CD8-positive, alpha-beta memory T cell (primary cell): Measurements from ENCODE around the gene ZNF705A. TPM values are rescaled to one million over a fixed set of nuclear protein-coding genes. Genes with fewer than 3 reads are reported as not detected.
A peak's percentile ranks its signal among the peaks of the same experiment; 100 is the strongest.
"Not testable (repeated sequence)": the region's sequence is repeated elsewhere in the genome, so short reads cannot be mapped to it uniquely, and the experiment has no call there.

Source experiments
- CTCF ChIA-PET: fragments of 350-600 bp; sonication (Branson Sonifier 250); formaldehyde crosslinking; loops from one replicate; lab custom pipeline; 2021; ENCODE audit warnings: antibody characterized with exemption; lab: Charles Lee
- POLR2A ChIA-PET: fragments of 350-600 bp; sonication (Branson Sonifier 250); formaldehyde crosslinking; loops from one replicate; lab custom pipeline; 2021; ENCODE audit warnings: antibody characterized with exemption; lab: Charles Lee
- DNase-seq, 5 donors: peaks; one replicate each; pipeline versions ENCODE4 v3.0.0 to v3.0.0-alpha.2; 2020 to 2022; ENCODE audit warnings: mixed read lengths in 1 of 5
- H3K27ac ChIP-seq: one replicate; pipeline ENCODE4 v1.7.0; 2013; ENCODE audit warnings: low read depth, mild to moderate bottlenecking, low read length, moderate library complexity
- H3K27me3 ChIP-seq: 2 replicates; pipeline ENCODE4 v1.7.0; 2013; ENCODE audit warnings: low read length, mild to moderate bottlenecking; ENCODE audit not compliant: insufficient read depth, poor library complexity, severe bottlenecking
- H3K36me3 ChIP-seq: 2 replicates; pipeline ENCODE4 v1.7.0; 2013; ENCODE audit warnings: mild to moderate bottlenecking, low read length, moderate library complexity; ENCODE audit not compliant: insufficient read depth
- H3K4me1 ChIP-seq: 2 replicates; pipeline ENCODE4 v1.7.0; 2013; ENCODE audit warnings: mild to moderate bottlenecking, low read length, moderate library complexity; ENCODE audit not compliant: insufficient read depth
- H3K4me3 ChIP-seq: 2 replicates; pipeline ENCODE4 v1.7.0; 2013; ENCODE audit warnings: mild to moderate bottlenecking, low read length
- H3K9me3 ChIP-seq: 2 replicates; pipeline ENCODE4 v1.7.0; 2013; ENCODE audit warnings: mild to moderate bottlenecking, low read length
- H3K27ac Mint-ChIP-seq, 8 donors: one replicate each; pipeline ENCODE4 v1.8.0; 2020 to 2021; ENCODE audit warnings: mixed read lengths in 8 of 8, mild to moderate bottlenecking in 6 of 8, inconsistent platforms in 3 of 8, moderate library complexity in 3 of 8
- H3K27me3 Mint-ChIP-seq, 2 donors: one replicate each; pipeline ENCODE4 v1.8.0; 2020 to 2021; ENCODE audit warnings: mixed read lengths in 2 of 2, mild to moderate bottlenecking in 1 of 2, moderate library complexity in 1 of 2
- H3K36me3 Mint-ChIP-seq, 3 donors: one replicate each; pipeline ENCODE4 v1.8.0; 2020 to 2021; ENCODE audit warnings: mixed read lengths in 3 of 3, inconsistent platforms in 1 of 3, mild to moderate bottlenecking in 1 of 3
- H3K4me1 Mint-ChIP-seq, 3 donors: one replicate each; pipeline ENCODE4 v1.8.0; 2020 to 2021; ENCODE audit warnings: mixed read lengths in 3 of 3, inconsistent platforms in 1 of 3, mild to moderate bottlenecking in 1 of 3
- H3K4me3 Mint-ChIP-seq, 7 donors: one replicate each; pipeline ENCODE4 v1.8.0; 2020 to 2021; ENCODE audit warnings: mixed read lengths in 7 of 7, mild to moderate bottlenecking in 6 of 7, moderate library complexity in 4 of 7, inconsistent platforms in 2 of 7
- H3K9me3 Mint-ChIP-seq, 5 donors: one replicate each; pipeline ENCODE4 v1.8.0; 2020 to 2022; ENCODE audit warnings: mixed read lengths in 5 of 5, mild to moderate bottlenecking in 3 of 5, moderate library complexity in 2 of 5, inconsistent platforms in 1 of 5
- polyA plus RNA-seq: library from polyadenylated mRNA; unstranded; fragments of 300-500 nt; fragmentation: Illumina TruSeq; gene quantifications from one replicate; pipeline ENCODE4 v1.2.3, GENCODE V29; 2021
- total RNA-seq, 2 experiments: library from RNA; stranded (reverse); gene quantifications; one replicate each; pipeline ENCODE4 v1.2.3, GENCODE V29; 2021

The ZNF705A gene
- under 1 TPM in 1 of 2 experiments, not detected in 1; 0.07 TPM for total RNA-seq
- polyA plus RNA-seq, result not detected

DNA sequence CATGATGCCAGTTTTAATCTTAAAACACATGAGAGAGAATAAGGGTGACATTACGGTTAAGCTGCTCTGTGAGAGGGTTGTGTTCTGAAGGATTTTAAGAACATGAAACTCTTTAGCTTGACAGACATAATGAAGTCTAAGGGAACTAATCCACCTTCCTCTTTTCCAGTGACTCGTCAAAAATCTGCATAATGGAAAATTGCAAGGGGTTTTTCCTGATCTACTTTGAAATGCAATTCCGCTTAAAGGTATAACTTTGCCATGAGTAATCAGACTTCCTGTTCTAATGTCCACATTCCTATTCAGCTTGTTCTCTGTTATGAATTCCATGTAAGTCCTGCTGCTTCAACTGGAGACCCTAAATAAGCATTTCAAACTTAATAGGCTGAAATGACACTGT lies at the start of gene ZNF705A:
ZNF705A (plus strand) TSS at position 171 of the 400 bp plus-strand sequence. CDS start 15,611 bp downstream, outside the sequence.
- Histone ChIP-seq H3K36me3 (no peaks in the 10 kb centered on the region), H3K9me3 (no peaks in the 10 kb centered on the region), H3K4me1 (peaks cover 12% of the 10 kb centered on the region), H3K27me3 (no peaks in the 10 kb centered on the region), H3K27ac (no peak within 1 kb of the TSS), H3K4me3 (no peak within 1 kb of the TSS)
- peaks cover 15 to 50% of the 10 kb centered on the region in 2 donors for H3K27me3 Mint-ChIP-seq
- H3K9me3 Mint-ChIP-seq, result no peaks in the 10 kb centered on the region
- DNase-seq, result no peak
- no peak within 1 kb of the TSS for H3K27ac Mint-ChIP-seq
- ChIA-PET CTCF (no interaction called here), POLR2A (no interaction called here)
- peaks cover 4 to 7% (median 6%) of the 10 kb centered on the region in 3 donors for H3K4me1 Mint-ChIP-seq
- no peaks in the 10 kb centered on the region for H3K36me3 Mint-ChIP-seq
- no peak within 1 kb of the TSS for H3K4me3 Mint-ChIP-seq

- Mint-ChIP-seq H3K9me3 (no peaks in the 10 kb centered on the region), H3K27ac (peak overlapping the region in 2 of 8 donors; percentile 35 to 68), H3K4me3 (peak overlapping the region in 1 of 7 donors; percentile 10), H3K36me3 (peaks cover 5 to 52% (median 11%) of the 10 kb centered on the region in 3 donors), H3K4me1 (peaks cover 4 to 6% (median 5%) of the 10 kb centered on the region in 3 donors), H3K27me3 (no peaks in the 10 kb centered on the region)
- Histone ChIP-seq H3K4me3 (no peak overlapping the region), H3K9me3 (no peaks in the 10 kb centered on the region), H3K27me3 (no peaks in the 10 kb centered on the region), H3K27ac (no peak overlapping the region), H3K36me3 (peaks cover 3% of the 10 kb centered on the region), H3K4me1 (no peaks in the 10 kb centered on the region)
- CTCF ChIA-PET, result interaction anchor here (0.7 to 2.0 kb wide), 11 partner anchors 10 to 135 kb away, joined by 3 to 8 read pairs (median 4); partner anchors contain the start of gene CLEC4A
- POLR2A ChIA-PET, result no interaction called here
- DNase-seq, result peak; percentile 64 to 86 (median 68)
Measured at GRCh38 chr12:8108808-8109398, 47.9 kb upstream of the ZNF705A start.

- H3K27ac Mint-ChIP-seq, result peak overlapping the region in 1 of 8 donors; percentile 26
- H3K36me3 Mint-ChIP-seq, result peaks cover 0 to 37% (median 12%) of the 10 kb centered on the region in 3 donors
- DNase-seq, CTCF ChIA-PET, H3K9me3 Mint-ChIP-seq, H3K4me3 Mint-ChIP-seq, H3K36me3 ChIP-seq, H3K27me3 Mint-ChIP-seq, H3K27ac ChIP-seq, H3K4me1 ChIP-seq, H3K27me3 ChIP-seq, H3K9me3 ChIP-seq, POLR2A ChIA-PET, H3K4me1 Mint-ChIP-seq, H3K4me3 ChIP-seq: not testable (repeated sequence)
Measured at GRCh38 chr12:8113117-8113516, 43.7 kb upstream of the ZNF705A start.

- no peak overlapping the region for H3K27ac ChIP-seq
- H3K9me3 ChIP-seq, result no peaks in the 10 kb centered on the region
- DNase-seq, result no peak
- Mint-ChIP-seq H3K27me3 (no peaks in the 10 kb centered on the region), H3K4me3 (no peak overlapping the region), H3K4me1 (no peaks in the 10 kb centered on the region), H3K27ac (no peak overlapping the region), H3K36me3 (peaks cover 4 to 41% (median 25%) of the 10 kb centered on the region in 3 donors), H3K9me3 (no peaks in the 10 kb centered on the region)
- H3K4me1 ChIP-seq, result no peaks in the 10 kb centered on the region
- no peaks in the 10 kb centered on the region for H3K27me3 ChIP-seq
- H3K4me3 ChIP-seq, result no peak overlapping the region
- H3K36me3 ChIP-seq, result no peaks in the 10 kb centered on the region
- ChIA-PET POLR2A (no interaction called here), CTCF (interaction anchor here (0.6 to 2.0 kb wide), 2 partner anchors 11 to 191 kb away, joined by 3 to 7 read pairs; no protein-coding TSS in a partner anchor)
Measured at GRCh38 chr12:8120072-8120713, 36.6 kb upstream of the ZNF705A start.

DNA sequence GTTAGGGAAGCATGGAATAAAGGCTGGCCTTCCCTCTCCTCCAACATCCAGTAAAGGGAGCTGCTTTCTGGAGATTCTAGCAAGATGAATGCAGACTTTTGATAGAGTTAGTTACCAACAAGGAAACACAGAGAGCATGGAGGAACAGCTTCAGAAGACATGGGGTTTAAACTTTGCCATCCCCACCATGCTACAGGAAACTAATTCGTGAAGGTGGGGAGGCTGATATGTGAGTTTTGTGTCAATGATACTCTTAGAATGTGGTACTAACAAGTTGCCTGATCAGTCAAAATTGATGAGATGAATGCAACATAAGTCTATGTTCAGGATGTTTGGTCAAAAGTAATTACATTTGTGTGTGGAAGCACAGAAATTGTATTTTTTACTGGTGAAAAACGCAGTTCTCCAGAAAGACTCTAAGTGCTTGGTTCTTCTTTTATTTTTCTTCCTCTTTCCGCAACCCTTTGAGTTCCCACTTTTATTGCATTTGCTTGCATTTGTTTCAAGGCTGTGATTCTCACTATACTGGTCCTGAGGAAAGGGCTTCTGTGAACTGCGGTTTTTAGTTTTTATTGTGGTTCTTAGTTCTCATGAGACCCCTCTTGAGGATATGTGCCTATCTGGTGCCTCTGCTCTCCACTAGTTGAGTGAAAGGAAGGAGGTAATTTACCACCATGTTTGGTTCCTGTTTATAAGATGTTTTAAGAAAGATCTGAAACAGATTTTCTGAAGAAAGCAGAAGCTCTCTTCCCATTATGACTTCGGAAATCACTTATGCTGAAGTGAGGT lies 33.5 kb upstream of the ZNF705A start, which contains the start of gene CLEC4A:
CLEC4A (plus strand) TSS at position 494 of the 789 bp plus-strand sequence; CDS start at position 756, 262 bp downstream.
- Histone ChIP-seq H3K27me3 (no peaks in the 10 kb centered on the region), H3K4me3 (no peak within 1 kb of the TSS), H3K27ac (no peak within 1 kb of the TSS), H3K36me3 (no peaks in the 10 kb centered on the region), H3K9me3 (no peaks in the 10 kb centered on the region), H3K4me1 (peaks cover 7% of the 10 kb centered on the region)
- H3K27me3 Mint-ChIP-seq, result no peaks in the 10 kb centered on the region
- H3K9me3 Mint-ChIP-seq, result no peaks in the 10 kb centered on the region
- no peak for DNase-seq
- ChIA-PET CTCF (interaction anchor here (1.3 kb wide), 1 partner anchor 14 kb away, joined by 4 read pairs; no protein-coding TSS in a partner anchor), POLR2A (no interaction called here)
- H3K4me1 Mint-ChIP-seq, result peaks cover 0 to 5% (median 0%) of the 10 kb centered on the region in 3 donors
- H3K4me3 Mint-ChIP-seq, result no peak within 1 kb of the TSS
- peak within 1 kb of the TSS in 1 of 8 donors; percentile 7 for H3K27ac Mint-ChIP-seq
- H3K36me3 Mint-ChIP-seq, result peaks cover 2 to 36% (median 17%) of the 10 kb centered on the region in 3 donors

GRCh38 chr12:8127138-8127537 lies 29.7 kb upstream of the ZNF705A start:
- peak in 1 of 5 donors; percentile 53 for DNase-seq
- H3K27ac ChIP-seq, result no peak overlapping the region
- H3K9me3 Mint-ChIP-seq, result no peaks in the 10 kb centered on the region

GRCh38 chr12:8133636-8134397 lies 23.0 kb upstream of the ZNF705A start:
- H3K4me1 Mint-ChIP-seq, H3K4me3 ChIP-seq, CTCF ChIA-PET, POLR2A ChIA-PET, DNase-seq, H3K27ac ChIP-seq, H3K36me3 ChIP-seq, H3K27me3 ChIP-seq, H3K27ac Mint-ChIP-seq, H3K9me3 ChIP-seq, H3K27me3 Mint-ChIP-seq, H3K4me3 Mint-ChIP-seq, H3K4me1 ChIP-seq, H3K9me3 Mint-ChIP-seq: not testable (repeated sequence)
- H3K36me3 Mint-ChIP-seq, result peaks cover 14 to 44% (median 19%) of the 10 kb centered on the region in 3 donors

More at GRCh38 chr12:8127138-8127537, 29.7 kb upstream of the ZNF705A start:
- Mint-ChIP-seq H3K4me1 (peaks cover 0 to 5% (median 0%) of the 10 kb centered on the region in 3 donors), H3K27me3 (no peaks in the 10 kb centered on the region), H3K4me3 (no peak overlapping the region), H3K36me3 (peaks cover 6 to 32% (median 17%) of the 10 kb centered on the region in 3 donors), H3K27ac (peak overlapping the region in 1 of 8 donors; percentile 20)
- ChIA-PET POLR2A (no interaction called here), CTCF (no interaction called here)
- H3K4me1 ChIP-seq, result peaks cover 7% of the 10 kb centered on the region
- no peak overlapping the region for H3K4me3 ChIP-seq
- no peaks in the 10 kb centered on the region for H3K27me3 ChIP-seq
- H3K36me3 ChIP-seq, result no peaks in the 10 kb centered on the region
- H3K9me3 ChIP-seq, result no peaks in the 10 kb centered on the region
